ENCODE measurements around the gene PPARD. TPM values are rescaled to one million over a fixed set of nuclear protein-coding genes. Genes with fewer than 3 reads are reported as not detected.

The PPARD gene
- total and polyA plus RNA-seq, 2 of the 13 experiments (the other 11 are each of a cell fraction or from before 2014, with no cell fraction given): 6.1 to 13.3 TPM

DNA sequence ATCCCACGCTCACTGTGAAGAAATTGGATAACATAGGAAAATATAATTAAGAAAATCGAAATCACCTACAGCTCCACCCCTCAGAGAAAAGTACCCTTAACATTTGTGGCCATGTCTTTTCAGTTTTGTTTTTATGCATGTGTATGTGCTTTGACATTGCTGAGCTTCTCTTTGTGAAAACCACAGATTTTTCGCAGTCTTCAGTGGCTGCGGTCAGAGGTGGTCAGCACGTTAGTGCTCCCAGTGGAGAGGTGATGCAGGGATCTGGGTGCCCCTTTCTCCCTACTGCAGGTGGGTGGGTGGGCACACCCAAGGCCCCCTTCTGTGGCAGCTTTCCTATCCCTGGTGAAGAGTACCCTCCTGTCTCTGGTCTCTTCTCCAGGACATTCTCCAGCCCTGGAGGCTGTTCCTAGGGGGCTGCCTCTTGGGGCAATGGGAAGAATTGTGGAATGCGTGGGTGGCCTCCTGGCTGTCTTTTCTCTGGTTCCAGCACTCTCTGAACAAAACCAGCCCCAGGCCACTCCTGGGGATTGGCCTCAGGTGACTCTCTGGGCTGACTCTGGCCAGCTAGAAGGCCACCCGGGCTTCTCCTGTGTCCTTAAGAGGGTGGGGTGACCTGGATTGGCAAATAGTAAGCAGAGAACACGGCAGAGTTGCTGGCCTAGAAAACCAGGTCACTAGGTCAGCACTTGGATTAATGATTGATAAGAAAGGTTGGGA is 59.9 kb downstream of the PPARD start (continued):
- TF ChIP-seq, protein P1, sequence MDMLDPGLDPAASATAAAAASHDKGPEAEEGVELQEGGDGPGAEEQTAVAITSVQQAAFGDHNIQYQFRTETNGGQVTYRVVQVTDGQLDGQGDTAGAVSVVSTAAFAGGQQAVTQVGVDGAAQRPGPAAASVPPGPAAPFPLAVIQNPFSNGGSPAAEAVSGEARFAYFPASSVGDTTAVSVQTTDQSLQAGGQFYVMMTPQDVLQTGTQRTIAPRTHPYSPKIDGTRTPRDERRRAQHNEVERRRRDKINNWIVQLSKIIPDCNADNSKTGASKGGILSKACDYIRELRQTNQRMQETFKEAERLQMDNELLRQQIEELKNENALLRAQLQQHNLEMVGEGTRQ (IDR thresholded peaks at IDR 0.05; ENCODE audit: low read depth, low read length): no peak
- TF ChIP-seq, protein P1 (CRISPR knock-in tag; IDR thresholded peaks at IDR 0.05; ENCODE audit: borderline replicate concordance): no peak
- TF ChIP-seq, protein P2, sequence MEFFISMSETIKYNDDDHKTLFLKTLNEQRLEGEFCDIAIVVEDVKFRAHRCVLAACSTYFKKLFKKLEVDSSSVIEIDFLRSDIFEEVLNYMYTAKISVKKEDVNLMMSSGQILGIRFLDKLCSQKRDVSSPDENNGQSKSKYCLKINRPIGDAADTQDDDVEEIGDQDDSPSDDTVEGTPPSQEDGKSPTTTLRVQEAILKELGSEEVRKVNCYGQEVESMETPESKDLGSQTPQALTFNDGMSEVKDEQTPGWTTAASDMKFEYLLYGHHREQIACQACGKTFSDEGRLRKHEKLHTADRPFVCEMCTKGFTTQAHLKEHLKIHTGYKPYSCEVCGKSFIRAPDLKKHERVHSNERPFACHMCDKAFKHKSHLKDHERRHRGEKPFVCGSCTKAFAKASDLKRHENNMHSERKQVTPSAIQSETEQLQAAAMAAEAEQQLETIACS (CRISPR knock-in tag; IDR thresholded peaks at IDR 0.05): no peak
- TF ChIP-seq ZNF3 (CRISPR knock-in tag; IDR thresholded peaks at IDR 0.05): no peak
- TF ChIP-seq ZNF713 (CRISPR knock-in tag; IDR thresholded peaks at IDR 0.05): no peak
- peak; percentile 83 for TF ChIP-seq SAP130 (CRISPR knock-in tag; IDR thresholded peaks at IDR 0.05; ENCODE audit: low read depth)
- TF ChIP-seq U2AF2 (IDR thresholded peaks at IDR 0.05; ENCODE audit: low read depth, low read length): no peak
- no peak for TF ChIP-seq RORA (CRISPR knock-in tag; IDR thresholded peaks at IDR 0.05)
- TF ChIP-seq, protein P3, sequence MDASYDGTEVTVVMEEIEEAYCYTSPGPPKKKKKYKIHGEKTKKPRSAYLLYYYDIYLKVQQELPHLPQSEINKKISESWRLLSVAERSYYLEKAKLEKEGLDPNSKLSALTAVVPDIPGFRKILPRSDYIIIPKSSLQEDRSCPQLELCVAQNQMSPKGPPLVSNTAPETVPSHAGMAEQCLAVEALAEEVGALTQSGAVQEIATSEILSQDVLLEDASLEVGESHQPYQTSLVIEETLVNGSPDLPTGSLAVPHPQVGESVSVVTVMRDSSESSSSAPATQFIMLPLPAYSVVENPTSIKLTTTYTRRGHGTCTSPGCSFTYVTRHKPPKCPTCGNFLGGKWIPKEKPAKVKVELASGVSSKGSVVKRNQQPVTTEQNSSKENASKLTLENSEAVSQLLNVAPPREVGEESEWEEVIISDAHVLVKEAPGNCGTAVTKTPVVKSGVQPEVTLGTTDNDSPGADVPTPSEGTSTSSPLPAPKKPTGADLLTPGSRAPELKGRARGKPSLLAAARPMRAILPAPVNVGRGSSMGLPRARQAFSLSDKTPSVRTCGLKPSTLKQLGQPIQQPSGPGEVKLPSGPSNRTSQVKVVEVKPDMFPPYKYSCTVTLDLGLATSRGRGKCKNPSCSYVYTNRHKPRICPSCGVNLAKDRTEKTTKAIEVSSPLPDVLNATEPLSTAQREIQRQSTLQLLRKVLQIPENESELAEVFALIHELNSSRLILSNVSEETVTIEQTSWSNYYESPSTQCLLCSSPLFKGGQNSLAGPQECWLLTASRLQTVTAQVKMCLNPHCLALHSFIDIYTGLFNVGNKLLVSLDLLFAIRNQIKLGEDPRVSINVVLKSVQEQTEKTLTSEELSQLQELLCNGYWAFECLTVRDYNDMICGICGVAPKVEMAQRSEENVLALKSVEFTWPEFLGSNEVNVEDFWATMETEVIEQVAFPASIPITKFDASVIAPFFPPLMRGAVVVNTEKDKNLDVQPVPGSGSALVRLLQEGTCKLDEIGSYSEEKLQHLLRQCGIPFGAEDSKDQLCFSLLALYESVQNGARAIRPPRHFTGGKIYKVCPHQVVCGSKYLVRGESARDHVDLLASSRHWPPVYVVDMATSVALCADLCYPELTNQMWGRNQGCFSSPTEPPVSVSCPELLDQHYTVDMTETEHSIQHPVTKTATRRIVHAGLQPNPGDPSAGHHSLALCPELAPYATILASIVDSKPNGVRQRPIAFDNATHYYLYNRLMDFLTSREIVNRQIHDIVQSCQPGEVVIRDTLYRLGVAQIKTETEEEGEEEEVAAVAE (CRISPR knock-in tag; IDR thresholded peaks at IDR 0.05; ENCODE audit: borderline replicate concordance): no peak; the same call in 1 of the 2 replicates
- TF ChIP-seq FOXA1 (IDR thresholded peaks at IDR 0.05): no peak
- peak; percentile 61 for TF ChIP-seq FOXA1 (CRISPR knock-in tag; IDR thresholded peaks at IDR 0.05)
- no peak for TF ChIP-seq HNRNPK (IDR thresholded peaks at IDR 0.05; ENCODE audit: low read depth, low read length, poor library complexity, severe bottlenecking)
- TF ChIP-seq TMF1 (CRISPR knock-in tag; IDR thresholded peaks at IDR 0.05; ENCODE audit: low read depth): peak; percentile 59; the same call in 1 of the 2 replicates
- TF ChIP-seq RBM22 (optimal IDR thresholded peaks at IDR 0.05; ENCODE audit: low read length): no peak
- TF ChIP-seq, protein P4, sequence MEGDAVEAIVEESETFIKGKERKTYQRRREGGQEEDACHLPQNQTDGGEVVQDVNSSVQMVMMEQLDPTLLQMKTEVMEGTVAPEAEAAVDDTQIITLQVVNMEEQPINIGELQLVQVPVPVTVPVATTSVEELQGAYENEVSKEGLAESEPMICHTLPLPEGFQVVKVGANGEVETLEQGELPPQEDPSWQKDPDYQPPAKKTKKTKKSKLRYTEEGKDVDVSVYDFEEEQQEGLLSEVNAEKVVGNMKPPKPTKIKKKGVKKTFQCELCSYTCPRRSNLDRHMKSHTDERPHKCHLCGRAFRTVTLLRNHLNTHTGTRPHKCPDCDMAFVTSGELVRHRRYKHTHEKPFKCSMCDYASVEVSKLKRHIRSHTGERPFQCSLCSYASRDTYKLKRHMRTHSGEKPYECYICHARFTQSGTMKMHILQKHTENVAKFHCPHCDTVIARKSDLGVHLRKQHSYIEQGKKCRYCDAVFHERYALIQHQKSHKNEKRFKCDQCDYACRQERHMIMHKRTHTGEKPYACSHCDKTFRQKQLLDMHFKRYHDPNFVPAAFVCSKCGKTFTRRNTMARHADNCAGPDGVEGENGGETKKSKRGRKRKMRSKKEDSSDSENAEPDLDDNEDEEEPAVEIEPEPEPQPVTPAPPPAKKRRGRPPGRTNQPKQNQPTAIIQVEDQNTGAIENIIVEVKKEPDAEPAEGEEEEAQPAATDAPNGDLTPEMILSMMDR (CRISPR knock-in tag; IDR thresholded peaks at IDR 0.05): 0 out of 2 replicates have a peak, but pooled peaks have one; percentile 7
- no peak for TF ChIP-seq ZNF792 (CRISPR knock-in tag; IDR thresholded peaks at IDR 0.05)
- TF ChIP-seq, protein P5, sequence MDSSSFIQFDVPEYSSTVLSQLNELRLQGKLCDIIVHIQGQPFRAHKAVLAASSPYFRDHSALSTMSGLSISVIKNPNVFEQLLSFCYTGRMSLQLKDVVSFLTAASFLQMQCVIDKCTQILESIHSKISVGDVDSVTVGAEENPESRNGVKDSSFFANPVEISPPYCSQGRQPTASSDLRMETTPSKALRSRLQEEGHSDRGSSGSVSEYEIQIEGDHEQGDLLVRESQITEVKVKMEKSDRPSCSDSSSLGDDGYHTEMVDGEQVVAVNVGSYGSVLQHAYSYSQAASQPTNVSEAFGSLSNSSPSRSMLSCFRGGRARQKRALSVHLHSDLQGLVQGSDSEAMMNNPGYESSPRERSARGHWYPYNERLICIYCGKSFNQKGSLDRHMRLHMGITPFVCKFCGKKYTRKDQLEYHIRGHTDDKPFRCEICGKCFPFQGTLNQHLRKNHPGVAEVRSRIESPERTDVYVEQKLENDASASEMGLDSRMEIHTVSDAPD (CRISPR knock-in tag; IDR thresholded peaks at IDR 0.05): peak; percentile 69; the same call in 1 of the 2 replicates
- TF ChIP-seq, protein P6, sequence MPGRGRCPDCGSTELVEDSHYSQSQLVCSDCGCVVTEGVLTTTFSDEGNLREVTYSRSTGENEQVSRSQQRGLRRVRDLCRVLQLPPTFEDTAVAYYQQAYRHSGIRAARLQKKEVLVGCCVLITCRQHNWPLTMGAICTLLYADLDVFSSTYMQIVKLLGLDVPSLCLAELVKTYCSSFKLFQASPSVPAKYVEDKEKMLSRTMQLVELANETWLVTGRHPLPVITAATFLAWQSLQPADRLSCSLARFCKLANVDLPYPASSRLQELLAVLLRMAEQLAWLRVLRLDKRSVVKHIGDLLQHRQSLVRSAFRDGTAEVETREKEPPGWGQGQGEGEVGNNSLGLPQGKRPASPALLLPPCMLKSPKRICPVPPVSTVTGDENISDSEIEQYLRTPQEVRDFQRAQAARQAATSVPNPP (CRISPR knock-in tag; IDR thresholded peaks at IDR 0.05): peak; percentile 70; the same call in 1 of the 2 replicates

All from HepG2 (cell line).